Islet precursor cell (in vitro differentiated cells): ENCODE measurements around the gene BOLA3.

Experiments used
- DNase-seq: peaks from one replicate; pipeline ENCODE4 v3.0.0-alpha.2; 2018

The BOLA3 gene, protein sequence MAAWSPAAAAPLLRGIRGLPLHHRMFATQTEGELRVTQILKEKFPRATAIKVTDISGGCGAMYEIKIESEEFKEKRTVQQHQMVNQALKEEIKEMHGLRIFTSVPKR

DNA sequence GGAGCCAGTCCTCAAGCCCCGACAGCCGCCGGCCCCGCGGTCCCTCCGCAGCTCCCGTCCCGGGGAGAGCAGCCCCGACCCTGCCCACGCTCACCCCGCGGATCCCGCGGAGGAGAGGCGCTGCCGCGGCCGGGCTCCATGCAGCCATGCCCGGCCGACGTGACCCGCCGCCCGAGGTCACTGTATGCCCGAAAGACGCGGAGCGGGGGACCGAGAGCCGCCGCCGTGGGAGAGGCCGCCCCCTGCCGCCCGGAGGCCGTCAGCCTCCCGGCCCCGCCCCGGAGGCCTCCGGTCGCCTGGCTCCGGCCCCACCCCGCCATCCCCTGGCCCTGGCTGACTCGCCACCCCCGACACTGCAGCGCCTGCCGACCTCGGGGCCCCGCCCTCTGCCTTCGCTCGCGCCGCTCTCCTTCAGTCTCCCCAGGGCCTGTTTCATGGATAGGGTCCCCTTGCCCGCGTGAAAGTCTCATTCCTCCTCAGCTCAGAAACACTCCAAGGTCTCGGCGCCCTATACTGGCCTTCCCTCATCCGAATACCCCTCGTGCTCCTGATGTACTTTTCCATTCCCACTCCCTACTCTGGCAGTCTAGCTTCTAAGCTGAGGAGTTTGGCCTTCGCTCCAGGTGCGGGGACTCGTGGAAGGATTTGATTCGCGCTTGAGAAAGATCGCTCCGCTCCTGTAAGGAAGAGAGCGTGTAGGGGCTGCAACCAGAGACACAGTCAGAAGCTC, at the start of gene BOLA3:
TSS of gene BOLA3 (minus strand) at position 186 of the 730 bp plus-strand sequence. CDS start at position 148, 38 bp downstream.
- DNase-seq = peak; percentile 96

DNA sequence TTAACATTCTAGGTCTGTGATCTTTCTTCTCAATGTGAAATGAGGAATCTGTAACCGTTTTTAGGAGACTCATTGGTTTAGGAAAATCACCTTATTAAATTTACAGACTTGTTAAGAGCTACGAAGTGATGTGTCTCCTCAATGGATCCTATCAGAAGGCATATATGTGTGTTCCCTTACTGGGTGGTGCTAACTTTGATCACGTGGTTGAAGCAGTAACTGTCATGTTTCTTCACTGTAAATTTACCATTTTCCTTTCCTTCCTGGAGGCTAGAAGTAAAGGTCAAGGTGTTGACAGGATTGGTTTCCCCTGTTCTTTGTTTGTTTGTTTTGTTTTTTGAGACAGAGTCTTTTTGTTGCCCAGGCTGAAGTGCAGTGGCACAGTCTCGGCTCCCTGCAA, 49.3 kb upstream of the BOLA3 start:
- DNase-seq = no peak

DNA sequence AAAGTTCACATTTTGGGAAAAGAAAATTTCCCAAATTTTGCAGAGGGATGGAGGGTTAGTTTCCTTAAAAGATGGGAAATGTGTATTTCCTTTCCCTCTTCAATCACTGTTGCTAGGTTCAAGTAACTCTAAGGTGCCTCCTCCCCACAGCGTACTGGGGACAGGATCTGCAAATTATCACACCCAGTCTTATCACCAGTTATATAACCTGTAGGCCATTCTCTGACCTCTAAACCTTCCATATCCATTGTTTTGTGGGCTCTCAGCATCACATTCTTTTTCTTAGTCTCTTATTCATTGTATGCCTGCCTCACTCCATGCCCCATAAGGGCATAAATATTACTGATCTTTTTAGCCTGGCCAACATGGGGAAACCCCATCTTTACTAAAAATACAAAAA, 47.1 kb upstream of the BOLA3 start:
- no peak for DNase-seq

DNA sequence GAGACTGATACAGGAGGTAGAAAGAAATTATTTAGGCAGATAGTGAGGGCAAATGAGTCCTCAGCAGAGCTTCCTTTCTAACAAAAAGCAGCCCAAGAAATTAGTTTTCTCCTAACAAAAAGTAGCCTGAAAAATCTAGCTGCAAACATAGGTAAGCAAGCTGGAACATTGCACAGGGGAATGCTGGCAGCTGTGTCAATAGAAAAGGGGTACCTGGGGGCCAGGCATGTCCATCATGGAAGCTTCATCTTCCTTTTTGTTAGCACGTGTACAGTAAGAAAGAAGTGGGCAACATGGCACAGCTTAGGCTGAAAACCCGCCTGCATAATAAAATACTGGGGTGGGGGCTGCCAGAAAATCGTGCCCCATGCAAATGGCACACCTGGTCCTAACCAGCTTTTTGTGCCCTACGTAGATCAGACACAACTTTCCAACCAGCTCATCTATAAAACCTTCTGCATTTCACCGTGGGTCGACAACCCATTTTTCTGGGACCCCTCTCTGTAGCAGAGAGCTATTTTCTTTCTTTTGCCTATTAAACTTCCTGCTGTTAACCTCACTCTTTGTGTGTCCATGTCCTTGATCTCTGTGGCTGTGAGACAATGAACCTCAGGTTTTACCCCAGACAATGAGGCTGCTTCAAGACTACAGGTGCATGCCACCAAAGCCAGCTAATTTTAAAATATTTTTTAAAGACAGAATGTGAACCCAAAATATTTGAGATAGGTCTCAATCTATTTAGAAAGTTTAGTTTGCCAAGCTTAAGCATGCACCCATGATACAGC, 44.1 kb upstream of the BOLA3 start:
- peak; percentile 10 for DNase-seq

DNA sequence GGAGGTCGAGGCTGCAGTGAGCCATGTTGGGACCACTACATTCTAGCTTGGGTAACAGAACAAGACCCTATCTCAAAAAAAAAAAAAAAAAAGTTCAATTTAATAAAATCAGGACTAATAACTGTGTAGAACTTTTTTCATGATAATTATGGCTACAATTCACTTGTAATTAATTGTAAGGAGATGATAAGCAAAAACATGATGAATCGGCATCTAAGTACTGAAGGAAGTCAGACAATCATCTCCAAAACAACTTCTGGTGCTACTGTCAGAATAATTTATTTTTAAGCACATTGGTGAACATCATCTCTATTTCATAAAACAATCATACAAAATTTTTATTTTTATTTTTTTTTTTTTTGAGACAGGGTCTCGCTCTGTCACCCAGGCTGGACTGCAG, 41.0 kb upstream of the BOLA3 start:
- DNase-seq = peak; percentile 42

DNA sequence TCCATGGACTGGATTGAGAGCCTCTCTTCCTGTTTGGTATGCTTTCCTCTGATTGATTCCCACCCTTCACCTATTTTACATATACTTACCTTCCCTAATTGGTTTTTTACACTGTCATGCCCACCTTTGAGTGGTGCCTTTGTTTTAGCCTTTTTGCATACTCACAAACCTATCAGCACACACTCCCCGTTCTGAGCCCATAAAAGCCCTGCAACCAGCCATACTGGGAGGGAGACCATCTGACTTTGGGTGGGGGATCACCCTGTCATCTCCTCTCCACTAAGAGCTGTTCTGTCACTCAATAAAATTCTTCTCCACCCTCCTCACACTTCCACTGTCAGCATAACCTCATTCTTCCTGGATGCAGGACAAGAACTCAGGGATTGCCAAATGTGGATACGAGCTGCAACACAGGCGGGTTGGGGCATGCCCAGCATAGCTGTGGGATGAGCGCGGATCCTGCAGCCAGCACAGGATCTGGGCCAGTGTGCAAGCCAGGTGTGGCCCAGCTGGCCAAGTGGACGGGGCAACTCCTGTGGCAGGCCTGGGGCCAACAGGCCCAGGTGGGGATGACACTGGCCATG, 40.4 kb upstream of the BOLA3 start:
- DNase-seq = peak; percentile 92

DNA sequence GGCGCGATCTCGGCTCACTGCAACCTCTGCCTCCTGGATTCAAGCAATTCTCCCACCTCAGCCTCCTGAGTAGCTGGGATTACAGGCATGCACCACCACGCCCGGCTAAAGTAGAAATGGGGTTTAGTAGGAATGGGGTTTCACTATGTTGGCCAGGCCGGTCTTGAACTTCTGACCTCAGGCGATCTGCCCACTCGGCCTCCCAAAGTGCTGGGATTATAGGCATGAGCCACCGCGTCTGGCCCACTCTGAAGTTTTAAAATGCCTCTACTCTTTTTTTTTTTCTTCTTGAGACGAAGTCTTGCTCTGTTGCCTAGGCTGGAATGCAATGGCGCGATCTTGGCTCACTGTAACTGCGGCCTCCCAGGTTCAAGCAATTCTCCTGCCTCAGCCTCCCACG, 39.0 kb upstream of the BOLA3 start:
- peak; percentile 12 for DNase-seq

DNA sequence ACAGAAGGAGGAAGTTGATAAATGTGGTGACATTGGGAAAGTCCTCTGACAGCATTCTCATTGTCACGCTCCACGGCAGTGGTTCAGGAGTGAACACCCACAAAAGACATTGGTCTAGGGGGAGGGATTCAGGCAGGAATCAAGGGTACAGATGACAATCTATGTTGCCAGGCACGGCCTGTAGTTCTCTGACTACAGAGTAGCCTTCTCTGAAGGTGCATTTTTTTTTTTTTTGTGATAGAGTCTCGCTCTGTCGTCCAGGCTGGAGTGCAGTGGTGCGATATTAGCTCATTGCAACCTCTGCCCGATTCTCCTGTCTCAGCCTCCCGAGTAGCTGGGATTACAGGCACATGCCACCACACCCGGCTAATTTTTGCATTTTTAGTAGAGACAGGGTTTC, 38.3 kb upstream of the BOLA3 start:
- peak; percentile 30 for DNase-seq

DNA sequence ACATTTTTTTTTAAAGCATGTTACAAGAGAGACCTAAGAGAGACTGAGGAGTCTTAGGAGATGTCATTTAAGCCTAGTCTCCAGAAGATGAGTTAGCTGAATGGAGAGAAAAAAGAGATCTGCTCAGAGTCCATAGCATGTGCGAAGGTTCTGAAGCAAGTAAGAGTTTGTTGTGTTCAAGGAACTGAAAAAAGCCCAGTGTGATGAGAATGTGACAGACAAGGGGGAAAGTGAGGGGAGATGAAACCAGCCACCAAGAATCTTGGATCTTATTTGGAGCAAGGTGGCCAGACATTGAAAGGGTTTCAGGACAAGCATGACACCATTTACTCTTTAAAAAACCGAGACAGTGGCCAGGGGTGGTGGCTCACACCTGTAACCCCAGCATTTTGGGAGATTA, 36.2 kb upstream of the BOLA3 start:
- peak; percentile 42 for DNase-seq

DNA sequence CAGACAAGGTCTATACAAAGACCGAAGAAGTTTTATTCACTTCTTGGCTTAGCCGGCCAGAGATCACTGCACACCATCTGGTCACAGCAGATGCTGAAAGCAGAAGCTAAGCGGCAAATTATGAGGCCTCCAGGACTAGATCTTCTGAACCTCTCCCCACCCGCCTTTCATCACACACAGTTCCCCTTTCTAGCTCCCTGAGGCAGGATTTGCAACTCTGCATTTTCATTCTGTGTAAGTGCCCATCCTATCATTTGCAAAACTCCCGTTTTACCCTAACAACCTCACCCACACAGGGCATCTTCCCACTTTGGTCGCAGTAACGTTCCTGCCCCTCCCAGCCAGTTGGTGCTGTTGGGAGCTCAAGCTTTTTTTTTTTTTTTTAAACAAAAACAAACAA, 34.0 kb upstream of the BOLA3 start:
- DNase-seq = no peak

DNA sequence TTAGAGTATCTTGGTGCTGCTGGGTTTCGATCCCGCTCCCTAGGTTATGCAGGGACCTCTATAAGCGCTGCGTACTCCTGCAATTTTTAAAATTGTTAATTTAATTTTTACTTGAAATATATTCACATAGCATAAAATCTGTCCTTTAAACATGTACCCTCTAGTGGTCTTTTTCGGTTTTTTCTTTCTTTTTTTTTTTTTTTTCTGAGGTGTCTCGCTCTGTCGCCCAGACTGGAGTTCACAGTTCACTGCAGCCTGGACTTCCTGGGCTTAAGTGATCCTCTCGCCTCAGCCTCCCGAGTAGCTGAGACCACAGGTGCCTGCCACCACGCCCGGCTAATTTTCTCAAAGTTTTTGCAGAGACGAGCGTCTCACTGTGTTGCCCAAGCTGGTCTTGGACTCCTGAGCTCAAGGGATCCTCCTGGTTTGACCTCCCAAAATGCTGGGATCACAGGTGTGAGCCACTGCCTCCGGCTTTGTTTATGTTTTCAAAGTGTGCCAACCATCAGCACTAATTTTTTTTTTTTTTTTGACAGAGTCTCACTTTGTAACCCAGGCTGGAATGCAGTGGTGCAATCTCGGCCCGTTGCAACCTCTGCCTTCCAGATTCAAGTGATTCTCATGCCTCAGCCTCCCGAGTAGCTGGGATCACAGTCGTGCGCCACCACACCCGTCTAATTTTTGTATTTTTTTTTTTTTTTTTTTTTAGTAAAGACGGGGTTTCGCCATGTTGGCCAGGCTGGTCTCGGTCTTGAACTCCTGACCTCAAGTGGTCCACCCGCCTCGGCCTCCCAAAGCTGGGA, 31.6 kb upstream of the BOLA3 start:
- no peak for DNase-seq

DNA sequence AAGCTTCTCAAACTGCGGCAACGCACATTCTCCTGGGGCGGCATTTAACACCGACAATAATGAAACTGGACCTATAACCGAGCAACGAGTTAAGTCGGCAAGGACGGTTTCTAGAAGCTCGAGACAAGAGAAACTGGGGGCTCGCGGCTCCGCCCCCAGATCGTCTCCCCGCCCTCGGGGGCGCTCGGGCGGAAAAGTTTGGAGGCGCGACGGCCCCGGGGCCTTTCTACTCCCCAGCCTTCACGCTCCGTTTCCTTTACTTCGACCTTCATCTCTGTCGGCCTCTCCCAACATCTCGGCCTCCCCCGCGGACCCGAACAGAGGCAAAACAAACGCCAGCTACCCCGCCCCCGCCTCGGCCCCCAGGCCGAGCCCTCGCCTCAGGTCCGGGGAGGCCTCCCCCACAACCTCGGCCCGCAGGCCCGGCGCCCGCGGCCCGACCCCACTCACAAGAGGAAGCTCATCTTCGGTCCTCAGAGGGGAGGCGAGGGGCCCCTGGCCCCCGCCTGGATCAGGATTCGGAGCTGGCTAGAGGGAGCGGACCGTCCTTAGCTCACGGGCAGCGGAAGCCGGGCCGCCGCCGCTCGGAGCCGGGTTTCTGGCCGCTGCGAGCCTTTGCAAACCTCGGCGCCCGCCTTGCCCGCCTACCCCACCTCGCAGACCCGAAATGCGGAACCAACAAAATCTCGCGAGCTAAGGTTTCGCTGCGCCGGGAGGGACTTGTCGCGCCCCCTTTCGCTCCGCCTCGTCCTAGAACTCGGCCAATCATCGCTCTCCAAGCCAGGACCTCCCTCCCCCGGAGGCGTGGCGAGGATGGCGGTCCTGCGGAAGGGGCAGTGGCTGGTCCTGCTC, 30.7 kb upstream of the BOLA3 start, which contains the start of gene MOB1A:
TSS of gene MOB1A (minus strand) at position 669 of the 852 bp plus-strand sequence. CDS start at position 464, 205 bp downstream.
- DNase-seq = peak; percentile 99

DNA sequence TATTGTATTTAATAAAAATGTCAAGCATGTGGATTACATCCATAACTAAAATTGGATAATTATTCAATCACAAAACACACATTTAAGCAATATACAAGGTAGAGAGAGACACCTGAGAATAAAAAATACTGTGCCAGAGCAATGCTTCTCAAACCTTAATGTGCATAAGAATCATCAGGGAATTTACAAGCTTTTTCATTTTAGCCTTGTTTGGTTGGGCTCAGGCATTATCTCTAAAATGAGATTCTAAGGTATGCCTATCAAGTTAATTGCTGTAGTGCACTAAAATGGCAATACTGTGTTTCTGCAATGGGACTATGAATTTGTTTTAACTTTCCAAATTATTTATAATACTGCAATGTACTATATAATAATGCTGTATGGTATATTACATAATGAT, 30.0 kb upstream of the BOLA3 start:
- no peak for DNase-seq

DNA sequence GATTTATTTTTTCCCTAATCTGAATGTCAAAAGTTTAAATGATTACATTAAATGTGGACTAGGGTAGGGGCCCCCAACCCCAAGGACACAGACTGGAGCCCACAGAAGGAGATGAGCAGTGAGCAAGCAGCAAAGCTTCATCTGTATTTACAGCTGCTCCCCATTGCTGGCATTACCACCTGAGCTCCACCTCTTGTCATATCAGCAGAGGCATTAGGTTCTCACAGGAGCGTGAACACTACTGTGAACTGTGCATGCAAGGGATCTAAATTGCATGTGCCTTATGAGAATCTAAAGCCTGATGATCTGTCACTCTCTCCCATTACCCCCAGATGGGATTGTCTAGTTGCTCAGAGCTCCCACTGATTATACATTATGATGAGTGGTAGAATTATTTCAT, 27.2 kb upstream of the BOLA3 start:
- no peak for DNase-seq

DNA sequence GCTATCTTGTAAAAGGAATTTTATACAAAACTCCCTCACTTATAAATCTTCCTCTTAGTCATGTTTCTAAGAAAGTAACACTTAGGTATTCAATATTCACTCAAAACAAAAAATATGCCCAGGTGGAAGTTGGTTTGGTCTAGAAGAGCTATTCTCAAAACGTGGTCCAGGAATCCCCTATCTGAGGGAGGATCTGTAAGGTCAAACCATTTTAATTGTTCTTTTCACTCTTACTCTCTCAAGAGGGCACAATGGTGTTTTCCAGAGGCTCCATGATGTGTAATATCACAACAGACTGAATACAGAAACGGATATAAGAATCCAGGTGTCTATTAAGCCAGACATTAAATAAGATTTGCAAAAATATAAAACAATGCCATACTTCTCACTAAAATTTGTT, 21.0 kb upstream of the BOLA3 start:
- DNase-seq = no peak

DNA sequence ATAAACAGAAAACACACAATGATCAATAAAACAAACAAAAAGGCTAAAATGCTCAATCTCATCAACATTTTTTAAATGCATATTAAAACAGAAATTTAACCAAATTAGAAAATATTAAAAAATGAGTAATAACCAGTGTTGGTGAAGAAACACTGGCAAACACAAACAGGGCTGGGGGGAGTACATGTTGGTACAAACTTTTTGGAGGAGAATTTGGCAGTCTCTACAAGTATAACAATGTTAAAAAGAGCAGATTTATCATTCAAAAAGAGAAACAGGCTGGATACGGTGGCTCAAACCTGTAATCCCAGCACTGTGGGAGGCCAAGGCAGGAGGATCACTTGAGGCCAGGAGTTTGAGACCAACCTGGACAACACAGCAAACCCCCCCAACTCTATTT, 17.0 kb upstream of the BOLA3 start:
- no peak for DNase-seq

DNA sequence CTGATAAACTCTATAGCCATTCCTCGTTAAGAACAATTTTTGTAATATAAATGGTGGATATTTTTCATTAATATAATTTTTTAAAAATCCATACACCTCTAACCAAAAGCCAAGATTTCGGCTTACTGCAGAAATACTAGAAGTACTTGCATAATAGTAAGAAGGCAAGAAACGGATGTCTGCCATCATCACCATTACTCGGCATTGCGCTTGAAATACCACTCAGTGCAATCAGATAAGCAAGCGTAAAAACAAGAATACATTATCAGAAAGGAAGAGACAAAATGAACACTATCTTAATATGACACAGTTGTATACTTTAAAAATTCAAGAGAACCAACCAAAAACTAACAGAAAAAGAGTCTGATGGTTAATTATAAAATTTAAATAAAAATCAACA, 15.2 kb upstream of the BOLA3 start:
- DNase-seq = no peak

DNA sequence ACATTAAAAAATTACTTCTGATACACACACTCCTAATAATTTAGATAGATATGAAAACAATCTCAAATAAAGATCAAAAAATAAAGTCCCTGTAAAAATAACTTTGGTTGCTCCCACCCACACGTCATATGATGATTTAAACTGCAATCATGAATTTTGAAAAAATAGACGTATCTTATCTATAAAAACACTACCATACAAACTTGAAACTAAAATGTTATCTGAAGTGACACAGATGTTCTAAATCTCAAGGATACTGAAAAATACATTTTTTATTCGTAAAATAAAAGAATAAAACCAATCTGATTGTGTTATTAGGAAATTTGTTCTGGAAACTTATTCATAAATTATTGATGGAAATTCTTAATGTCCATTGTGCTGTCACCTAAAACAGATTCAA, 8.1 kb upstream of the BOLA3 start:
- no peak for DNase-seq

DNA sequence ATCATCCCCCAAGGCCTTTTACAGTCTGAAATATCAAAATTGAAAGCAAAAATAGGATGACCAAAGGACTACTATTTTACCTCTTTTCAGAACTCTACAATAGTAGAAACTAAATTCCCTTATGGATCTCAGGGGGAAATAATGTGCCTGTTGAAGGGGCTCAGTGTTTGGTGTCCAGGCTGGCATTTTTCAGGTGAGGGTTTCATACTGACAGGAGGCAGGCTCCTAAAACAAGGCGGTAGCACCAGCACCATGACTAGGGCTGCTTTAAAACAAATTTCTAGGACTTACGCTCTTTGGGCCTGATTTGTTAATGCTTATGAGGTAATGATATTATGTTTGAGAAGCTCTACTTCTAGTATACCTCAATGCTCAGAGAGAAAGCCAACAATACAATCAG, 5.2 kb upstream of the BOLA3 start:
- DNase-seq = no peak

DNA sequence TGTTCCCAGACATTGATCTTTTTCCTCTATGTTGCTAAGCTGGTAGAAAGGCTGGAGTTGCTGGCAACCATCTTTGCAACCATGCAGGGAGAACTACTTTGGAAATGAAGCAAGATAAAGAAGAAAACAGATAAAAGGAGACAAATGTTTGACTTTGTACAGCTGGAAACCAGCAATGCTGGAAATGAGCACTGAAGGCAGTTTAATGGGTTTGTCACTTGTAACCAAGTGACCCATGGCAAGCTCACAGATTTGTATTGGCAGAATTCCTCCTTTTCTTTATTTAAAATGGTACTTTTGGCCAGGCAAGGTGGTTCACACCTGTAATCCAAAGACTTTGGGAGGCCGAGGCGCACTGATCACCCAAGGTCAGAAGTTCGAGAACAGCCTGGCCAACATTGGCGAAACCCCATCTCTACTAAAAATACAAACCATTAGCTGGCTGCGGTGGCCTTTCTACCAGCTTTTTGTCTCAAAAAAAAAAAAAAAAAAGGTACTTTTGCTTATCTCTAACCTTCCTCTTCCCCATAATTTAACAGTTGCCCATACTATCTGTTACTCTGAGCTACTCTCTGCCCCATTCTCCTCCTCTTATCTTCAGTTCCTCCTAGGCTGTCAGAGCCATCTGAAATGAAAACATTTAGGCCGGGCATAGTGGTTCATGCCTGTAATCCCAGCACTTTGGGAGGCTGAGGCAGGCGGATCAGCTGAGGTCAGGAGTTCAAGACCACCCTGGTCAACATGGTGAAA, 2.0 kb upstream of the BOLA3 start:
- DNase-seq = no peak

DNA sequence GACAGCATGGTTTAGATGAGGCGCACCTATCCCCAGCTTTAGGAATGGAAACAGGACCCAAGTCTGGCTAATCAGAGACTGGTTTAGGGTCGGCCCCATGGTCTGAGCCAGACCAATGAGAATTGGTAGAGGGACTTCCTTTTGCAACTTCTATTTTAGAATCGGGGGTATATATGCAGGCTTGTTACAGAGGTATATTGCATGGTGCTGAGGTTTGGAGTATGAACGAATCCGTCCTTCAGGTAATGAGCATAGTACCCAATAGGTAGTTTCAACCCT, 1.5 kb upstream of the BOLA3 start:
- no peak for DNase-seq
